GM12878 (cell line): ENCODE results near the gene ERBB3. TPM values are rescaled to one million over a fixed set of nuclear protein-coding genes. Genes with fewer than 3 reads are reported as not detected.

Experiments used
- EED ChIP-seq: sonication (generic); IDR thresholded peaks from 2 replicates; pipeline ENCODE4 v1.6.1; 2016; ENCODE audit warnings: antibody characterized with exemption, low read depth
- EGR1 ChIP-seq, 2 experiments: IDR thresholded peaks; 1 replicate in 1 of 2; 2 replicates in 1 of 2; pipeline ENCODE4 v1.6.1; 2011 to 2012; ENCODE audit warnings: low read depth in 2 of 2, low read length in 2 of 2, borderline replicate concordance in 1 of 2, mild to moderate bottlenecking in 1 of 2, moderate library complexity in 1 of 2
- EP300 ChIP-seq, 2 experiments: fragments of 150-350 bp in 1 of 2; IDR thresholded peaks; 2 replicates each; pipeline ENCODE4 v1.6.1; 2011 to 2012; ENCODE audit warnings: low read depth in 2 of 2, low read length in 2 of 2, borderline replicate concordance in 1 of 2, improper control_type of control experiment in 1 of 2, inconsistent platforms in 1 of 2; ENCODE audit not compliant: control insufficient read depth in 1 of 2
- FOXK2 ChIP-seq: fragments of 450-650 bp; IDR thresholded peaks from 2 replicates; pipeline ENCODE4 v1.6.1; 2017; ENCODE audit warnings: mild to moderate bottlenecking, moderate library complexity
- FOXM1 ChIP-seq: IDR thresholded peaks from 2 replicates; pipeline ENCODE4 v1.6.1; 2012; ENCODE audit warnings: low read depth, mild to moderate bottlenecking, inconsistent platforms, low read length, moderate library complexity
- GABPA ChIP-seq: IDR thresholded peaks from 2 replicates; pipeline ENCODE4 v1.6.1; 2014; ENCODE audit warnings: antibody characterized with exemption, low read depth, mild to moderate bottlenecking, inconsistent platforms
- HDAC2 ChIP-seq: fragments of 200-600 bp; sonication (generic); IDR thresholded peaks from 2 replicates; pipeline ENCODE4 v1.6.1; 2017
- NFYA ChIP-seq: IDR thresholded peaks from 2 replicates; pipeline ENCODE4 v1.6.1; 2011; ENCODE audit warnings: low read depth, mild to moderate bottlenecking, low read length, improper control_type of control experiment, borderline replicate concordance
- PAX8 ChIP-seq: fragments of 450-650 bp; IDR thresholded peaks from 2 replicates; pipeline ENCODE4 v1.6.1; 2017; ENCODE audit warnings: mild to moderate bottlenecking, moderate library complexity
- RAD21 ChIP-seq: IDR thresholded peaks from 2 replicates; pipeline ENCODE4 v1.6.1; 2011; ENCODE audit warnings: mild to moderate bottlenecking, low read depth, low read length, moderate library complexity; ENCODE audit not compliant: insufficient read depth
- RELA ChIP-seq: fragments of 450-650 bp; IDR thresholded peaks from 2 replicates; pipeline ENCODE4 v1.8.0; 2014; ENCODE audit warnings: borderline replicate concordance; ENCODE audit not compliant: partially characterized antibody
- SMARCA5 ChIP-seq: fragments of 450-650 bp; IDR thresholded peaks from 2 replicates; pipeline ENCODE4 v1.6.1; 2017; ENCODE audit warnings: mild to moderate bottlenecking
- STAT1 ChIP-seq: fragments of 450-650 bp; conservative IDR thresholded peaks from 2 replicates; pipeline ENCODE4 v1.6.1; 2014; ENCODE audit warnings: antibody characterized with exemption, mild to moderate bottlenecking
- WRNIP1 ChIP-seq: IDR thresholded peaks from 2 replicates; pipeline ENCODE4 v1.6.1; 2011; ENCODE audit warnings: low read depth, low read length, improper control_type of control experiment, borderline replicate concordance
- polyA plus RNA-seq, 11 experiments: library from polyadenylated mRNA; depleted of rRNA in 4 of 11; unstranded in 6 of 11; stranded (reverse) in 5 of 11; fragments of >200 nt; fragmentation: Nextera tagmentation in 4 of 11; fragmentation: Illumina TruSeq in 1 of 11; extraction: Ambion mirVana in 4 of 11; extraction: Trizol in 1 of 11; gene quantifications; 1 replicate in 1 of 11; 2 replicates in 10 of 11; pipeline versions ENCODE4 v1.2.1 to v1.2.3, GENCODE V29; 2011 to 2016; ENCODE audit warnings: inconsistent platforms in 2 of 11, missing spikeins in 2 of 11, low read depth in 1 of 11
- total RNA-seq, 4 experiments: library from RNA; depleted of rRNA in 3 of 4; stranded (reverse); fragments of >200 nt in 3 of 4; fragmentation: Illumina TruSeq in 1 of 4; extraction: Trizol in 1 of 4; gene quantifications; 2 replicates each; pipeline versions ENCODE4 v1.2.1 to v1.2.3, GENCODE V29; 2013 to 2021
- TF ChIP-seq, protein P1 (sequence below): fragments of 450-650 bp; IDR thresholded peaks from 2 replicates; pipeline ENCODE4 v1.6.1; 2016; ENCODE audit warnings: mild to moderate bottlenecking
- TF ChIP-seq, protein P2 (sequence below): fragments of 450-650 bp; IDR thresholded peaks from 2 replicates; pipeline ENCODE4 v1.6.1; 2018; ENCODE audit warnings: borderline replicate concordance, mild to moderate bottlenecking; ENCODE audit not compliant: partially characterized antibody
- TF ChIP-seq, protein P3 (sequence below): fragments of 450-650 bp; conservative IDR thresholded peaks from 2 replicates; pipeline ENCODE4 v1.6.1; 2017; ENCODE audit warnings: mild to moderate bottlenecking, moderate library complexity
- TF ChIP-seq, protein P4 (sequence below): fragments of 150-350 bp; IDR thresholded peaks from 2 replicates; pipeline ENCODE4 v1.6.1; 2016; ENCODE audit warnings: low read depth, low read length

The ERBB3 gene
- total and polyA plus RNA-seq, 10 of the 15 experiments (the other 5 are each of a cell fraction or from before 2014, with no cell fraction given) = 0.03 to 0.72 (median 0.04) TPM; not detected in 5

DNA sequence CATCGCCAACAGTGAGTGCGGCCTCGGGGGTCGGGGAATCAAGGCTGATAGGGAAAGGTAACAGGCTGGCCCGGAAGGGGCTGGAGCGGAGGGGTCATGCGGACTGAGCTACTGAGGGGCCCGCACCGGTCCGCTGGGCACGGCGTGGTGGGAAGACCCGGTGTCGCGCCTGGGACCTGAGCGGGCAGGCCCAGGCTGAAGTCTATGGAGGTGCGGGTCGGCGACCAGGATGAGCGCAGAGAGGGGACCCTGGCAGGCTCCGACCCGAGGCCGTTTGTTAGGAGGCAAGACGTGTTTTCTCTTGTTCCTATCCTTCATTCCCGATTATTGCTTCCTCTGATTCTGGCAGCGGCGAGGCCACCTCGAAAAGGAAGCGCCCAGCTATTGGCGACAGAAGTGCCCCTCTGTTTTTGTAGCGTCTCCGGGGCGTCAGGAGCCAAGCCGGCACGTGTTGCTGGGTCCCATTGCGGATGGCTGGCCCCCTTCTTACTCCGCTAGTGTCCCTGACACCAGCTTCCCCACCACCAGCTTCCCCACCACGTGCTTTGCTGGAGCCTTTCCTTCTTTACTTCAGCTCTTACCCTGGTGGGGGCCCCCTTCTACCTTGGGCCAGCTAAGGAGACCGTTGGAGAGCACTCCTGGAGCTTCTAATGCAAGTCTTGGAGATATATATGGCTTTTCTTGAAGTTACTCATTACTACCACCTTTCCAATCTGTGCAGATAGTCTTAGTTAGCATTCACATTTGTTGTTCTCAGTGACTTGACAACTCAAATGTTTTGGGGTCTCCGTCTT lies 25.0 kb downstream of the ERBB3 start (continued):
- TF ChIP-seq, protein P1, sequence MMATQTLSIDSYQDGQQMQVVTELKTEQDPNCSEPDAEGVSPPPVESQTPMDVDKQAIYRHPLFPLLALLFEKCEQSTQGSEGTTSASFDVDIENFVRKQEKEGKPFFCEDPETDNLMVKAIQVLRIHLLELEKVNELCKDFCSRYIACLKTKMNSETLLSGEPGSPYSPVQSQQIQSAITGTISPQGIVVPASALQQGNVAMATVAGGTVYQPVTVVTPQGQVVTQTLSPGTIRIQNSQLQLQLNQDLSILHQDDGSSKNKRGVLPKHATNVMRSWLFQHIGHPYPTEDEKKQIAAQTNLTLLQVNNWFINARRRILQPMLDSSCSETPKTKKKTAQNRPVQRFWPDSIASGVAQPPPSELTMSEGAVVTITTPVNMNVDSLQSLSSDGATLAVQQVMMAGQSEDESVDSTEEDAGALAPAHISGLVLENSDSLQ = no peak
- TF ChIP-seq HDAC2 (no peak), RELA (no peak), EGR1 (IDR thresholded peaks at IDR 0.05; ENCODE audit: borderline replicate concordance in 1 of 2, low read depth in 2 of 2, low read length in 2 of 2) (no peak), NFYA (no peak), EP300 (IDR thresholded peaks at IDR 0.05; ENCODE audit: borderline replicate concordance in 1 of 2, control insufficient read depth in 1 of 2, low read depth in 2 of 2, low read length in 2 of 2) (no peak), FOXM1 (no peak), SMARCA5 (no peak), GABPA (no peak), RAD21 (no peak), EED (no peak), STAT1 (no peak), FOXK2 (peak; percentile 69; the same call in 1 of the 2 replicates), WRNIP1 (no peak), PAX8 (no peak)
- TF ChIP-seq, protein P2, sequence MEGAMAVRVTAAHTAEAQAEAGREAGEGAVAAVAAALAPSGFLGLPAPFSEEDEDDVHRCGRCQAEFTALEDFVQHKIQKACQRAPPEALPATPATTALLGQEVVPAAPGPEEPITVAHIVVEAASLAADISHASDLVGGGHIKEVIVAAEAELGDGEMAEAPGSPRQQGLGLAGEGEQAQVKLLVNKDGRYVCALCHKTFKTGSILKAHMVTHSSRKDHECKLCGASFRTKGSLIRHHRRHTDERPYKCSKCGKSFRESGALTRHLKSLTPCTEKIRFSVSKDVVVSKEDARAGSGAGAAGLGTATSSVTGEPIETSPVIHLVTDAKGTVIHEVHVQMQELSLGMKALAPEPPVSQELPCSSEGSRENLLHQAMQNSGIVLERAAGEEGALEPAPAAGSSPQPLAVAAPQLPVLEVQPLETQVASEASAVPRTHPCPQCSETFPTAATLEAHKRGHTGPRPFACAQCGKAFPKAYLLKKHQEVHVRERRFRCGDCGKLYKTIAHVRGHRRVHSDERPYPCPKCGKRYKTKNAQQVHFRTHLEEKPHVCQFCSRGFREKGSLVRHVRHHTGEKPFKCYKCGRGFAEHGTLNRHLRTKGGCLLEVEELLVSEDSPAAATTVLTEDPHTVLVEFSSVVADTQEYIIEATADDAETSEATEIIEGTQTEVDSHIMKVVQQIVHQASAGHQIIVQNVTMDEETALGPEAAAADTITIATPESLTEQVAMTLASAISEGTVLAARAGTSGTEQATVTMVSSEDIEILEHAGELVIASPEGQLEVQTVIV = no peak
- TF ChIP-seq, protein P3, sequence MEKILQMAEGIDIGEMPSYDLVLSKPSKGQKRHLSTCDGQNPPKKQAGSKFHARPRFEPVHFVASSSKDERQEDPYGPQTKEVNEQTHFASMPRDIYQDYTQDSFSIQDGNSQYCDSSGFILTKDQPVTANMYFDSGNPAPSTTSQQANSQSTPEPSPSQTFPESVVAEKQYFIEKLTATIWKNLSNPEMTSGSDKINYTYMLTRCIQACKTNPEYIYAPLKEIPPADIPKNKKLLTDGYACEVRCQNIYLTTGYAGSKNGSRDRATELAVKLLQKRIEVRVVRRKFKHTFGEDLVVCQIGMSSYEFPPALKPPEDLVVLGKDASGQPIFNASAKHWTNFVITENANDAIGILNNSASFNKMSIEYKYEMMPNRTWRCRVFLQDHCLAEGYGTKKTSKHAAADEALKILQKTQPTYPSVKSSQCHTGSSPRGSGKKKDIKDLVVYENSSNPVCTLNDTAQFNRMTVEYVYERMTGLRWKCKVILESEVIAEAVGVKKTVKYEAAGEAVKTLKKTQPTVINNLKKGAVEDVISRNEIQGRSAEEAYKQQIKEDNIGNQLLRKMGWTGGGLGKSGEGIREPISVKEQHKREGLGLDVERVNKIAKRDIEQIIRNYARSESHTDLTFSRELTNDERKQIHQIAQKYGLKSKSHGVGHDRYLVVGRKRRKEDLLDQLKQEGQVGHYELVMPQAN = peak; percentile 41
- TF ChIP-seq, protein P4, sequence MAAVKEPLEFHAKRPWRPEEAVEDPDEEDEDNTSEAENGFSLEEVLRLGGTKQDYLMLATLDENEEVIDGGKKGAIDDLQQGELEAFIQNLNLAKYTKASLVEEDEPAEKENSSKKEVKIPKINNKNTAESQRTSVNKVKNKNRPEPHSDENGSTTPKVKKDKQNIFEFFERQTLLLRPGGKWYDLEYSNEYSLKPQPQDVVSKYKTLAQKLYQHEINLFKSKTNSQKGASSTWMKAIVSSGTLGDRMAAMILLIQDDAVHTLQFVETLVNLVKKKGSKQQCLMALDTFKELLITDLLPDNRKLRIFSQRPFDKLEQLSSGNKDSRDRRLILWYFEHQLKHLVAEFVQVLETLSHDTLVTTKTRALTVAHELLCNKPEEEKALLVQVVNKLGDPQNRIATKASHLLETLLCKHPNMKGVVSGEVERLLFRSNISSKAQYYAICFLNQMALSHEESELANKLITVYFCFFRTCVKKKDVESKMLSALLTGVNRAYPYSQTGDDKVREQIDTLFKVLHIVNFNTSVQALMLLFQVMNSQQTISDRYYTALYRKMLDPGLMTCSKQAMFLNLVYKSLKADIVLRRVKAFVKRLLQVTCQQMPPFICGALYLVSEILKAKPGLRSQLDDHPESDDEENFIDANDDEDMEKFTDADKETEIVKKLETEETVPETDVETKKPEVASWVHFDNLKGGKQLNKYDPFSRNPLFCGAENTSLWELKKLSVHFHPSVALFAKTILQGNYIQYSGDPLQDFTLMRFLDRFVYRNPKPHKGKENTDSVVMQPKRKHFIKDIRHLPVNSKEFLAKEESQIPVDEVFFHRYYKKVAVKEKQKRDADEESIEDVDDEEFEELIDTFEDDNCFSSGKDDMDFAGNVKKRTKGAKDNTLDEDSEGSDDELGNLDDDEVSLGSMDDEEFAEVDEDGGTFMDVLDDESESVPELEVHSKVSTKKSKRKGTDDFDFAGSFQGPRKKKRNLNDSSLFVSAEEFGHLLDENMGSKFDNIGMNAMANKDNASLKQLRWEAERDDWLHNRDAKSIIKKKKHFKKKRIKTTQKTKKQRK = no peak
